CD4-positive, alpha-beta T cell (primary cell): ENCODE results near the gene APOC1. TPM values are rescaled to one million over a fixed set of nuclear protein-coding genes. Genes with fewer than 3 reads are reported as not detected.

Experiments
- ATAC-seq: fragments of 200-7000 bp; cut with Tn5 transposase; one replicate; pipeline ENCODE4 v1.10.0; 2022; ENCODE audit warnings: mild to moderate bottlenecking; ENCODE audit not compliant: poor library complexity
- CTCF ChIA-PET: fragments of 350-600 bp; sonication (Branson Sonifier 250); formaldehyde crosslinking; loops from one replicate; lab custom pipeline; 2021; ENCODE audit warnings: antibody characterized with exemption, inconsistent platforms; lab: Charles Lee
- POLR2A ChIA-PET: fragments of 350-600 bp; sonication (Branson Sonifier 250); formaldehyde crosslinking; loops from one replicate; lab custom pipeline; 2021; ENCODE audit warnings: antibody characterized with exemption, inconsistent platforms; lab: Charles Lee
- DNase-seq, 14 experiments: peaks; one replicate each; pipeline ENCODE4 v3.0.0-alpha.2; 2013 to 2020; ENCODE audit warnings: mixed read lengths in 2 of 14
- H3K27ac ChIP-seq, 2 donors: one replicate each; pipeline versions ENCODE4 v1.5.1 to v1.7.0; 2013; ENCODE audit warnings: low read length in 2 of 2, low read depth in 1 of 2, mild to moderate bottlenecking in 1 of 2
- H3K27me3 ChIP-seq, 2 experiments: 1 replicate in 1 of 2; 2 replicates in 1 of 2; pipeline versions ENCODE4 v1.6.1 to v1.7.0; 2013; ENCODE audit warnings: low read length in 2 of 2, control low read depth in 1 of 2, mild to moderate bottlenecking in 1 of 2, moderate library complexity in 1 of 2; ENCODE audit not compliant: insufficient read depth in 2 of 2, control insufficient read depth in 1 of 2
- H3K36me3 ChIP-seq: one replicate; pipeline ENCODE4 v1.6.1; 2013; ENCODE audit warnings: low read length, control low read depth; ENCODE audit not compliant: insufficient read depth
- H3K4me1 ChIP-seq: one replicate; pipeline ENCODE4 v1.6.1; 2013; ENCODE audit warnings: low read length, control low read depth; ENCODE audit not compliant: insufficient read depth
- H3K4me3 ChIP-seq: one replicate; pipeline ENCODE4 v1.5.1; 2013; ENCODE audit warnings: mild to moderate bottlenecking, low read length, moderate library complexity
- H3K9me3 ChIP-seq, 2 experiments: 1 replicate in 1 of 2; 2 replicates in 1 of 2; pipeline versions ENCODE4 v1.6.1 to v1.7.0; 2013; ENCODE audit warnings: low read length in 2 of 2, mild to moderate bottlenecking in 2 of 2, control low read depth in 1 of 2, moderate library complexity in 1 of 2; ENCODE audit not compliant: control insufficient read depth in 1 of 2, insufficient read depth in 1 of 2
- H3K27ac Mint-ChIP-seq: one replicate; pipeline ENCODE4 v1.8.0; 2020; ENCODE audit warnings: mixed read lengths
- H3K27me3 Mint-ChIP-seq: one replicate; pipeline ENCODE4 v1.8.0; 2021; ENCODE audit warnings: mixed read lengths
- H3K36me3 Mint-ChIP-seq: one replicate; pipeline ENCODE4 v1.8.0; 2021; ENCODE audit warnings: low read depth, mixed read lengths
- H3K4me1 Mint-ChIP-seq: one replicate; pipeline ENCODE4 v1.8.0; 2021; ENCODE audit warnings: low read depth, mixed read lengths
- H3K4me3 Mint-ChIP-seq: one replicate; pipeline ENCODE4 v1.8.0; 2020; ENCODE audit warnings: mild to moderate bottlenecking, mixed read lengths
- H3K9me3 Mint-ChIP-seq: one replicate; pipeline ENCODE4 v1.8.0; 2020; ENCODE audit warnings: mixed read lengths
- CTCF ChIP-seq: fragments of 200-600 bp; IDR thresholded peaks from one replicate; pipeline ENCODE4 v1.8.0; 2022; ENCODE audit warnings: antibody characterized with exemption, mild to moderate bottlenecking
- intact Hi-C, 2 experiments: fragments of 100-400 bp; cut with DNase I in 1 of 2; cut with micrococcal nuclease in 1 of 2; formaldehyde crosslinking; loops; one replicate each; pipeline versions ENCODE4 v1.15.1 to v1.9.0; 2023 to 2025; cut with DNase I, micrococcal nuclease
- total RNA-seq, 174 experiments: library from RNA in 2 of 174; stranded (reverse) in 2 of 174; gene quantifications; one replicate each; pipeline ENCODE4 v1.2.3 and lab custom pipeline; 2021 to 2026

Gene APOC1
- total RNA-seq, 2 experiments from 2014 or later, result not detected

DNA sequence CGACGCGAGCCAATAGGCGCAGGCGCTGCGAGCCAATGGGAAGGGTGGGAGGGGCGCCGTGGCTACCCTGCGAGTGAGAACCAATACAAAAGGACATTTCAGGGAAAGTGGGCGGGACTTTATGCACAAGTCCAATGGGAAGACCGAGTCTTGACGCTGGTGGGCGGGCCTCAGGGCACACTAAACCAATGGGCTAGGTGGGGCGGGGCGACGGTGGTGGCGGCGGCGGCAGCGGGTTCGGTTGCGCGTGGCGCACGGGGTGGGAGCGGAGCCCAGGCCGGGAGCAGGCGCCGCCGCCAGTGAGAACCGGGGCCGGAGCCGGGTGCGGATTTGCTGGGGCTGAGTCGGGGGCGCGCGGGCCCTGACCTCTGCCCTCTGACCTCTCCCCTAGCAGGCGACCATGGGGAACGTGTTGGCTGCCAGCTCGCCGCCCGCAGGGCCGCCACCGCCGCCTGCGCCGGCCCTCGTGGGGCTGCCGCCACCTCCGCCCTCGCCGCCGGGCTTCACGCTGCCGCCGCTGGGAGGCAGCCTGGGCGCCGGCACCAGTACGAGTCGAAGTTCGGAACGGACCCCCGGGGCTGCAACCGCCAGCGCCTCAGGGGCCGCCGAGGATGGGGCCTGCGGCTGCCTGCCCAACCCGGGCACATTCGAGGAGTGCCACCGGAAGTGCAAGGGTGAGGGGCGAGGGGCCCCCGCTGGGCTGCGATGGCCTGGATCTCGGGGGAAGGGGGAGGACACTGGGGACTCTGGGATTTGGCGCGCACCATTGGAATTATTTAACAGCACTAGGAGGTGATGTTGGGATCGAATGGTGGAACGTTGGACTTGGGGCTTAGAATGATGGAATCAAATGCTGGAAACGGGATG, 23.2 kb upstream of the APOC1 start, which contains the start of gene TOMM40:
Gene TOMM40, plus strand, starts transcription at position 239 of the 867 bp plus-strand sequence. Its CDS starts 162 bp downstream, at position 401.
- ChIA-PET CTCF (interaction anchor here (1.4 kb wide), 1 partner anchor 45 kb away, joined by 3 read pairs; the partner anchor contains the start of gene NECTIN2), POLR2A (interaction anchor here (0.5 to 2.5 kb wide), 10 partner anchors 15 to 1428 kb away, joined by 3 to 24 read pairs (median 6); partner anchors contain the start of genes APOE, BLOC1S3, CLASRP and CLPTM1)
- Mint-ChIP-seq H3K9me3 (no peaks in the 10 kb centered on the region), H3K36me3 (peaks cover 43% of the 10 kb centered on the region), H3K27ac (peak within 1 kb of the TSS; percentile 83), H3K27me3 (no peaks in the 10 kb centered on the region), H3K4me3 (peak within 1 kb of the TSS; percentile 82), H3K4me1 (peaks cover 25% of the 10 kb centered on the region)
- ATAC-seq, result no peak
- DNase-seq, result peak in 8 of 14 experiments; percentile 8 to 100 (median 100)
- Histone ChIP-seq H3K36me3 (peaks cover 35% of the 10 kb centered on the region), H3K4me3 (peak within 1 kb of the TSS; percentile 66), H3K4me1 (peaks cover 24% of the 10 kb centered on the region), H3K27me3 (no peaks in the 10 kb centered on the region), H3K9me3 (no peaks in the 10 kb centered on the region), H3K27ac (peak within 1 kb of the TSS; percentile 94 to 95)
- intact Hi-C loops, result loop anchor here (2.0 kb wide), 2 partner anchors 64 to 288 kb away; partner anchors contain the start of genes BLOC1S3 (in 2 of the 2), TRAPPC6A (in 2 of the 2) and CLPTM1 (in 1 of the 2)
- no peak for TF ChIP-seq CTCF

- Mint-ChIP-seq H3K4me1 (peaks cover 25% of the 10 kb centered on the region), H3K4me3 (peak overlapping the region; percentile 78), H3K9me3 (no peaks in the 10 kb centered on the region), H3K36me3 (peaks cover 55% of the 10 kb centered on the region), H3K27ac (peak overlapping the region; percentile 29), H3K27me3 (no peaks in the 10 kb centered on the region)
- intact Hi-C loops, result no loop called here
- Histone ChIP-seq H3K27me3 (no peaks in the 10 kb centered on the region), H3K36me3 (peaks cover 47% of the 10 kb centered on the region), H3K27ac (no peak overlapping the region), H3K9me3 (no peaks in the 10 kb centered on the region), H3K4me3 (no peak overlapping the region), H3K4me1 (peaks cover 24% of the 10 kb centered on the region)
- CTCF ChIA-PET, result no interaction called here
- POLR2A ChIA-PET, result no interaction called here
- ATAC-seq, result no peak
- no peak for TF ChIP-seq CTCF
- no peak for DNase-seq
Observed at GRCh38 chr19:44892932-44893331, 21.5 kb upstream of the APOC1 start.

GRCh38 chr19:44893332-44894051, 20.9 kb upstream of the APOC1 start:
- CTCF ChIA-PET, result no interaction called here
- H3K36me3 ChIP-seq, result peaks cover 50% of the 10 kb centered on the region
- no peaks in the 10 kb centered on the region for H3K9me3 ChIP-seq
- ATAC-seq (no peak), DNase-seq (no peak)
- Mint-ChIP-seq H3K36me3 (peaks cover 59% of the 10 kb centered on the region), H3K4me1 (peaks cover 25% of the 10 kb centered on the region), H3K27me3 (no peaks in the 10 kb centered on the region), H3K9me3 (no peaks in the 10 kb centered on the region), H3K4me3 (peak overlapping the region; percentile 78), H3K27ac (no peak overlapping the region)
- no peak overlapping the region for H3K27ac ChIP-seq
- no peak overlapping the region for H3K4me3 ChIP-seq
- H3K27me3 ChIP-seq, result no peaks in the 10 kb centered on the region
- POLR2A ChIA-PET, result no interaction called here
- H3K4me1 ChIP-seq, result peaks cover 24% of the 10 kb centered on the region
- intact Hi-C loops, result no loop called here
- no peak for TF ChIP-seq CTCF
